ENCODE data around the gene MBNL2. TPM values are rescaled to one million over a fixed set of nuclear protein-coding genes. Genes with fewer than 3 reads are reported as not detected.
A peak's percentile ranks its signal among the peaks of the same experiment; 100 is the strongest.

Gene MBNL2
- total and polyA plus RNA-seq, 4 experiments from 2014 or later, result 20.1 to 36.2 (median 28.3) TPM

- Mint-ChIP-seq H3K9me3 (no peaks in the 10 kb centered on the region), H3K4me3 (no peak overlapping the region), H3K36me3 (no peaks in the 10 kb centered on the region), H3K27me3 (peaks cover 7 to 12% of the 10 kb centered on the region in 2 donors), H3K4me1 (peaks cover 0 to 2% (median 0%) of the 10 kb centered on the region in 4 donors), H3K27ac (no peak overlapping the region)
- Histone ChIP-seq H3K27ac (ENCODE audit: low read depth, low read length) (no peak overlapping the region), H3K36me3 (ENCODE audit: insufficient read depth, low read length) (no peaks in the 10 kb centered on the region), H3K4me1 (ENCODE audit: insufficient read depth, low read length) (peaks cover 2% of the 10 kb centered on the region), H3K27me3 (ENCODE audit: insufficient read depth, low read length) (peaks cover 5% of the 10 kb centered on the region), H3K4me3 (ENCODE audit: low read length in 2 of 2) (no peak overlapping the region), H3K9me3 (ENCODE audit: control insufficient read depth in 1 of 2, low read length in 2 of 2) (no peaks in the 10 kb centered on the region)
- POLR2A ChIA-PET (ENCODE audit: partially characterized antibody), result no interaction called here
- no peak for DNase-seq
- intact Hi-C loops (cut with micrococcal nuclease), result no loop called here
- CTCF ChIA-PET (ENCODE audit: partially characterized antibody), result no interaction called here
These were observed 204.6 kb downstream of the MBNL2 start for GRCh38 chr13:97426695-97427094.

GRCh38 chr13:97429681-97430081, 207.5 kb downstream of the MBNL2 start:
- H3K9me3 ChIP-seq (ENCODE audit: control insufficient read depth in 1 of 2, low read length in 2 of 2), result no peaks in the 10 kb centered on the region
- ChIA-PET CTCF (ENCODE audit: partially characterized antibody) (no interaction called here), POLR2A (ENCODE audit: partially characterized antibody) (no interaction called here)
- no peak overlapping the region for H3K4me3 ChIP-seq (ENCODE audit: low read length in 2 of 2)
- Mint-ChIP-seq H3K4me3 (no peak overlapping the region), H3K27ac (no peak overlapping the region), H3K9me3 (peaks cover 0 to 2% (median 0%) of the 10 kb centered on the region in 8 donors), H3K27me3 (peaks cover 5 to 9% of the 10 kb centered on the region in 2 donors), H3K4me1 (peaks cover 2 to 19% (median 5%) of the 10 kb centered on the region in 4 donors), H3K36me3 (peaks cover 0 to 15% of the 10 kb centered on the region in 2 donors)
- no peaks in the 10 kb centered on the region for H3K36me3 ChIP-seq (ENCODE audit: insufficient read depth, low read length)
- peak in 1 of 5 donors; percentile 23 for DNase-seq
- H3K27ac ChIP-seq (ENCODE audit: low read depth, low read length), result no peak overlapping the region
- peaks cover 10% of the 10 kb centered on the region for H3K4me1 ChIP-seq (ENCODE audit: insufficient read depth, low read length)
- intact Hi-C loops (cut with micrococcal nuclease), result loop anchor here (10.0 kb wide), 1 partner anchor 1145 kb away; the partner anchor contains the start of gene STK24
- H3K27me3 ChIP-seq (ENCODE audit: insufficient read depth, low read length), result peaks cover 5% of the 10 kb centered on the region

GRCh38 chr13:97430296-97430695, 208.2 kb downstream of the MBNL2 start:
- Histone ChIP-seq H3K4me1 (ENCODE audit: insufficient read depth, low read length) (peaks cover 16% of the 10 kb centered on the region), H3K27ac (ENCODE audit: low read depth, low read length) (no peak overlapping the region), H3K27me3 (ENCODE audit: insufficient read depth, low read length) (peaks cover 5% of the 10 kb centered on the region), H3K9me3 (ENCODE audit: control insufficient read depth in 1 of 2, low read length in 2 of 2) (no peaks in the 10 kb centered on the region), H3K36me3 (ENCODE audit: insufficient read depth, low read length) (no peaks in the 10 kb centered on the region), H3K4me3 (ENCODE audit: low read length in 2 of 2) (no peak overlapping the region)
- peaks cover 0 to 2% (median 0%) of the 10 kb centered on the region in 8 donors for H3K9me3 Mint-ChIP-seq
- H3K4me1 Mint-ChIP-seq, result peaks cover 8 to 25% (median 10%) of the 10 kb centered on the region in 4 donors
- H3K4me3 Mint-ChIP-seq, result no peak overlapping the region
- peaks cover 0 to 18% of the 10 kb centered on the region in 2 donors for H3K36me3 Mint-ChIP-seq
- POLR2A ChIA-PET (ENCODE audit: partially characterized antibody), result no interaction called here
- CTCF ChIA-PET (ENCODE audit: partially characterized antibody), result no interaction called here
- H3K27me3 Mint-ChIP-seq, result peaks cover 5 to 6% of the 10 kb centered on the region in 2 donors
- no peak for DNase-seq
- peak overlapping the region in 1 of 7 donors; percentile 15 for H3K27ac Mint-ChIP-seq
- intact Hi-C loops (cut with micrococcal nuclease), result loop anchor here (10.0 kb wide), 1 partner anchor 1145 kb away; the partner anchor contains the start of gene STK24

GRCh38 chr13:97431171-97431764, 209.1 kb downstream of the MBNL2 start:
- POLR2A ChIA-PET (ENCODE audit: partially characterized antibody), result no interaction called here
- intact Hi-C loops (cut with micrococcal nuclease), result loop anchor here (10.0 kb wide), 1 partner anchor 1144 kb away; the partner anchor contains the start of gene STK24
- CTCF ChIA-PET (ENCODE audit: partially characterized antibody), result interaction anchor here (0.6 to 2.1 kb wide), 3 partner anchors 61 to 203 kb away, joined by 3 to 9 read pairs (median 5); no protein-coding TSS in a partner anchor
- Mint-ChIP-seq H3K9me3 (peaks cover 0 to 2% (median 0%) of the 10 kb centered on the region in 8 donors), H3K36me3 (peaks cover 0 to 20% of the 10 kb centered on the region in 2 donors), H3K4me1 (peaks cover 14 to 34% (median 17%) of the 10 kb centered on the region in 4 donors), H3K4me3 (peak overlapping the region in 3 of 8 donors; percentile 21 to 65 (median 39)), H3K27ac (peak overlapping the region in 1 of 7 donors; percentile 97), H3K27me3 (peaks cover 0 to 4% of the 10 kb centered on the region in 2 donors)
- Histone ChIP-seq H3K4me1 (ENCODE audit: insufficient read depth, low read length) (peaks cover 23% of the 10 kb centered on the region), H3K27ac (ENCODE audit: low read depth, low read length) (no peak overlapping the region), H3K27me3 (ENCODE audit: insufficient read depth, low read length) (peaks cover 5% of the 10 kb centered on the region), H3K4me3 (ENCODE audit: low read length in 2 of 2) (no peak overlapping the region), H3K36me3 (ENCODE audit: insufficient read depth, low read length) (no peaks in the 10 kb centered on the region), H3K9me3 (ENCODE audit: control insufficient read depth in 1 of 2, low read length in 2 of 2) (no peaks in the 10 kb centered on the region)
- DNase-seq, result no peak

- CTCF ChIA-PET (ENCODE audit: partially characterized antibody), result interaction anchor here (1.4 to 2.1 kb wide), 3 partner anchors 63 to 323 kb away, joined by 5 to 9 read pairs (median 9); no protein-coding TSS in a partner anchor
- peak overlapping the region; percentile 57 to 97 for H3K4me3 ChIP-seq (ENCODE audit: low read length in 2 of 2)
- Mint-ChIP-seq H3K27me3 (peaks cover 0 to 4% of the 10 kb centered on the region in 2 donors), H3K27ac (peak overlapping the region; percentile 97 to 100 (median 99)), H3K36me3 (peaks cover 0 to 20% of the 10 kb centered on the region in 2 donors), H3K9me3 (peaks cover 0 to 2% (median 0%) of the 10 kb centered on the region in 8 donors), H3K4me3 (peak overlapping the region; percentile 96 to 100 (median 98)), H3K4me1 (peaks cover 20 to 41% (median 23%) of the 10 kb centered on the region in 4 donors)
- H3K27me3 ChIP-seq (ENCODE audit: insufficient read depth, low read length), result peaks cover 5% of the 10 kb centered on the region
- peak in 2 of 5 donors; percentile 3 to 24 for DNase-seq
- intact Hi-C loops (cut with micrococcal nuclease), result loop anchor here (2.0 to 10.0 kb wide), 2 partner anchors 64 to 1142 kb away; partner anchors contain the start of gene STK24
- H3K36me3 ChIP-seq (ENCODE audit: insufficient read depth, low read length), result no peaks in the 10 kb centered on the region
- no peaks in the 10 kb centered on the region for H3K9me3 ChIP-seq (ENCODE audit: control insufficient read depth in 1 of 2, low read length in 2 of 2)
- peaks cover 32% of the 10 kb centered on the region for H3K4me1 ChIP-seq (ENCODE audit: insufficient read depth, low read length)
- POLR2A ChIA-PET (ENCODE audit: partially characterized antibody), result interaction anchor here (0.9 to 3.7 kb wide), 17 partner anchors 9 to 1756 kb away, joined by 3 to 85 read pairs (median 4); partner anchors contain the start of genes DNAJC3 and MBNL2
- H3K27ac ChIP-seq (ENCODE audit: low read depth, low read length), result peak overlapping the region; percentile 99
These were observed 210.2 kb downstream of the MBNL2 start for GRCh38 chr13:97432232-97432916.

- peaks cover 37% of the 10 kb centered on the region for H3K4me1 ChIP-seq (ENCODE audit: insufficient read depth, low read length)
- H3K36me3 Mint-ChIP-seq, result peaks cover 0 to 20% of the 10 kb centered on the region in 2 donors
- H3K4me3 Mint-ChIP-seq, result peak overlapping the region; percentile 96 to 100 (median 98)
- H3K27ac Mint-ChIP-seq, result peak overlapping the region; percentile 97 to 100 (median 99)
- peak overlapping the region; percentile 93 to 97 for H3K4me3 ChIP-seq (ENCODE audit: low read length in 2 of 2)
- CTCF ChIA-PET (ENCODE audit: partially characterized antibody), result interaction anchor here (0.8 to 2.1 kb wide), 4 partner anchors 63 to 323 kb away, joined by 3 to 9 read pairs (median 8); no protein-coding TSS in a partner anchor
- H3K9me3 ChIP-seq (ENCODE audit: control insufficient read depth in 1 of 2, low read length in 2 of 2), result no peaks in the 10 kb centered on the region
- peaks cover 0 to 2% (median 0%) of the 10 kb centered on the region in 8 donors for H3K9me3 Mint-ChIP-seq
- DNase-seq, result peak; percentile 99 to 100 (median 99)
- H3K27me3 ChIP-seq (ENCODE audit: insufficient read depth, low read length), result peaks cover 5% of the 10 kb centered on the region
- no peaks in the 10 kb centered on the region for H3K36me3 ChIP-seq (ENCODE audit: insufficient read depth, low read length)
- peak overlapping the region; percentile 99 for H3K27ac ChIP-seq (ENCODE audit: low read depth, low read length)
- intact Hi-C loops (cut with micrococcal nuclease), result loop anchor here (1.0 to 10.0 kb wide), 5 partner anchors 64 to 1757 kb away; partner anchors contain the start of genes MBNL2 and STK24
- H3K4me1 Mint-ChIP-seq, result peaks cover 20 to 41% (median 23%) of the 10 kb centered on the region in 4 donors
- POLR2A ChIA-PET (ENCODE audit: partially characterized antibody), result interaction anchor here (0.9 to 3.7 kb wide), 20 partner anchors 10 to 1756 kb away, joined by 3 to 85 read pairs (median 4); partner anchors contain the start of genes DNAJC3 and MBNL2
- peaks cover 0 to 4% of the 10 kb centered on the region in 2 donors for H3K27me3 Mint-ChIP-seq
These were observed 211.0 kb downstream of the MBNL2 start for GRCh38 chr13:97432917-97433726.

All from CD4-positive, alpha-beta memory T cell (primary cell).